GM12878 (cell line): ENCODE data around the gene WTAP. TPM values are rescaled to one million over a fixed set of nuclear protein-coding genes. Genes with fewer than 3 reads are reported as not detected.

Experiments used
- ATAC-seq: fragments of 200-7000 bp; cut with Tn5 transposase; 3 replicates; pipeline ENCODE4 v1.9.1; 2020; ENCODE audit warnings: mild to moderate bottlenecking, moderate library complexity
- BruUV-seq: library from RNA; stranded (reverse); fragments of 400-500 nt; replicated peaks from 2 replicates; lab custom pipeline; 2021; lab: Mats Ljungman, UMichigan
- CTCF ChIA-PET: fragments of 300-600 bp; sonication (Branson Sonifier 250); formaldehyde crosslinking; extraction: SDS; loops from one replicate; lab custom pipeline; 2021; ENCODE audit warnings: inconsistent platforms; lab: Yijun Ruan, JAX
- POLR2A ChIA-PET: fragments of 350-600 bp; formaldehyde crosslinking; extraction: SDS; loops from one replicate; lab custom pipeline; 2021; ENCODE audit warnings: inconsistent platforms; lab: Charles Lee
- RAD21 ChIA-PET: fragments of 300-600 bp; sonication (Branson Sonifier 250); formaldehyde crosslinking; loops from one replicate; lab custom pipeline; 2023; ENCODE audit warnings: antibody characterized with exemption; ENCODE audit not compliant: unreplicated experiment; lab: Charles Lee
- SMC1A ChIA-PET: fragments of 300-600 bp; sonication (Branson Sonifier 250); formaldehyde crosslinking; loops from one replicate; lab custom pipeline; 2023; ENCODE audit not compliant: unreplicated experiment, uncharacterized antibody; lab: Charles Lee
- DNase-seq: peaks from one replicate; pipeline ENCODE4 v3.0.0-alpha.2; 2011; ENCODE audit warnings: low read depth, low spot score
- FAIRE-seq: peaks from 3 replicates; lab custom pipeline; 2011; peaks lifted over from hg19 to GRCh38; lab: Jason Lieb, UNC
- H2AFZ ChIP-seq: 2 replicates; pipeline ENCODE4 v1.6.0; 2011; ENCODE audit warnings: low read depth, low read length, control low read depth; ENCODE audit not compliant: control insufficient read depth
- H3K27ac ChIP-seq: 2 replicates; pipeline ENCODE4 v1.5.1; 2011; ENCODE audit warnings: control low read depth; ENCODE audit not compliant: control insufficient read depth, insufficient read depth
- H3K27me3 ChIP-seq, 2 experiments: replicated peaks in 1 of 2; 2 replicates each; pipeline versions ENCODE4 v1.6.0 to v1.6.1; 2011; ENCODE audit warnings: low read length in 1 of 2; ENCODE audit not compliant: control insufficient read depth in 2 of 2, insufficient read depth in 2 of 2
- H3K36me3 ChIP-seq, 2 experiments: 2 replicates each; pipeline ENCODE4 v1.5.1; 2011; ENCODE audit warnings: low read length in 1 of 2; ENCODE audit not compliant: control insufficient read depth in 2 of 2, insufficient read depth in 2 of 2
- H3K4me1 ChIP-seq: 2 replicates; pipeline ENCODE4 v1.6.1; 2011; ENCODE audit warnings: mild to moderate bottlenecking, low read length, moderate library complexity, mixed read lengths; ENCODE audit not compliant: control insufficient read depth, insufficient read depth
- H3K4me2 ChIP-seq: 2 replicates; pipeline ENCODE4 v1.6.0; 2011; ENCODE audit warnings: control low read depth; ENCODE audit not compliant: control insufficient read depth, insufficient read depth
- H3K4me3 ChIP-seq: fragments of 200-600 bp; sonication (generic); 2 replicates; pipeline ENCODE4 v1.5.1; 2016
- H3K79me2 ChIP-seq: 2 replicates; pipeline ENCODE4 v1.6.0; 2011; ENCODE audit warnings: low read length; ENCODE audit not compliant: control insufficient read depth, insufficient read depth
- H3K9ac ChIP-seq: 2 replicates; pipeline ENCODE4 v1.8.0; 2011; ENCODE audit warnings: low read length, control low read depth, mixed read lengths; ENCODE audit not compliant: control insufficient read depth, insufficient read depth
- H3K9me3 ChIP-seq: replicated peaks from 3 replicates; pipeline ENCODE4 v1.5.1; 2011; ENCODE audit warnings: mild to moderate bottlenecking, low read length; ENCODE audit not compliant: control insufficient read depth, insufficient read depth
- H4K20me1 ChIP-seq: 2 replicates; pipeline ENCODE4 v1.6.0; 2011; ENCODE audit not compliant: control insufficient read depth, insufficient read depth
- DPF2 ChIP-seq: fragments of 450-650 bp; IDR thresholded peaks from 2 replicates; pipeline ENCODE4 v1.6.1; 2017; ENCODE audit warnings: mild to moderate bottlenecking
- E2F8 ChIP-seq: fragments of 450-650 bp; IDR thresholded peaks from 2 replicates; pipeline ENCODE4 v1.6.1; 2018; ENCODE audit warnings: mild to moderate bottlenecking, low read depth, moderate library complexity; ENCODE audit not compliant: partially characterized antibody
- ESRRA ChIP-seq: IDR thresholded peaks from 2 replicates; pipeline ENCODE4 v1.6.1; 2012; ENCODE audit warnings: mild to moderate bottlenecking, low read length, improper control_type of control experiment
- GATAD2B ChIP-seq: fragments of 450-650 bp; conservative IDR thresholded peaks from 2 replicates; pipeline ENCODE4 v1.6.1; 2017; ENCODE audit warnings: low read depth, mild to moderate bottlenecking, moderate library complexity
- MXI1 ChIP-seq: fragments of 150-350 bp; IDR thresholded peaks from 2 replicates; pipeline ENCODE4 v1.6.1; 2011; ENCODE audit warnings: low read depth, mild to moderate bottlenecking, inconsistent platforms, low read length, improper control_type of control experiment
- PBX3 ChIP-seq: IDR thresholded peaks from 2 replicates; pipeline ENCODE4 v1.6.1; 2011; ENCODE audit warnings: mild to moderate bottlenecking, low read depth, low read length, moderate library complexity; ENCODE audit not compliant: insufficient replicate concordance
- PML ChIP-seq: IDR thresholded peaks from 2 replicates; pipeline ENCODE4 v1.6.1; 2012; ENCODE audit warnings: low read length, inconsistent platforms
- POLR2A ChIP-seq: IDR thresholded peaks from 2 replicates; pipeline ENCODE4 v1.6.1; 2011; ENCODE audit warnings: low read depth, mild to moderate bottlenecking, low read length
- RBBP5 ChIP-seq: fragments of 200-600 bp; sonication (generic); conservative IDR thresholded peaks from 2 replicates; pipeline ENCODE4 v1.6.1; 2016
- REST ChIP-seq: IDR thresholded peaks from 2 replicates; pipeline ENCODE4 v1.6.1; 2012; ENCODE audit warnings: mild to moderate bottlenecking, low read depth, low read length
- SREBF2 ChIP-seq: IDR thresholded peaks from 2 replicates; pipeline ENCODE4 v1.6.1; 2012; ENCODE audit warnings: mild to moderate bottlenecking, low read length
- SRF ChIP-seq, 2 experiments: IDR thresholded peaks; 2 replicates each; pipeline ENCODE4 v1.6.1; 2011; ENCODE audit warnings: low read depth in 2 of 2, low read length in 2 of 2, mild to moderate bottlenecking in 1 of 2, moderate library complexity in 1 of 2
- SUPT20H ChIP-seq: IDR thresholded peaks from 2 replicates; pipeline ENCODE4 v1.6.1; 2011; ENCODE audit warnings: low read depth, mild to moderate bottlenecking, low read length, moderate library complexity, borderline replicate concordance; ENCODE audit not compliant: control insufficient read depth
- SUZ12 ChIP-seq: fragments of 200-600 bp; sonication (generic); IDR thresholded peaks from one replicate; pipeline ENCODE4 v1.6.1; 2018; ENCODE audit warnings: antibody characterized with exemption, mild to moderate bottlenecking; ENCODE audit not compliant: unreplicated experiment
- ZNF622 ChIP-seq: fragments of 450-650 bp; IDR thresholded peaks from 2 replicates; pipeline ENCODE4 v1.6.1; 2017; ENCODE audit warnings: mild to moderate bottlenecking, inconsistent platforms
- WGBS: methylation state at CpG from one replicate; pipeline ENCODE4 v1.1.6; 2016; ENCODE audit warnings: low lambda C conversion rate; ENCODE audit not compliant: insufficient replicate concordance, insufficient coverage; ENCODE audit errors: missing lambda C conversion rate; 5-methylcytosine and 5-hydroxymethylcytosine counted together
- in situ Hi-C: fragments of 300-500 bp; cut with MboI; formaldehyde crosslinking; loops from 9 replicates; pipeline ENCODE4 v1.14.3; 2018; ENCODE audit warnings: mixed read lengths
- intact Hi-C: fragments of 100-400 bp; cut with micrococcal nuclease; formaldehyde crosslinking; loops from one replicate; pipeline ENCODE4 v1.14.2; 2022; ENCODE audit not compliant: unreplicated experiment
- polyA plus RNA-seq, 11 experiments: library from polyadenylated mRNA; depleted of rRNA in 4 of 11; unstranded in 6 of 11; stranded (reverse) in 5 of 11; fragments of >200 nt; fragmentation: Nextera tagmentation in 4 of 11; fragmentation: Illumina TruSeq in 1 of 11; extraction: Ambion mirVana in 4 of 11; extraction: Trizol in 1 of 11; gene quantifications; 1 replicate in 1 of 11; 2 replicates in 10 of 11; pipeline versions ENCODE4 v1.2.1 to v1.2.3, GENCODE V29; 2011 to 2016; ENCODE audit warnings: inconsistent platforms in 2 of 11, missing spikeins in 2 of 11, low read depth in 1 of 11
- total RNA-seq, 4 experiments: library from RNA; depleted of rRNA in 3 of 4; stranded (reverse); fragments of >200 nt in 3 of 4; fragmentation: Illumina TruSeq in 1 of 4; extraction: Trizol in 1 of 4; gene quantifications; 2 replicates each; pipeline versions ENCODE4 v1.2.1 to v1.2.3, GENCODE V29; 2013 to 2021

The WTAP gene
- total and polyA plus RNA-seq, 10 of the 15 experiments (the other 5 are each of a cell fraction or from before 2014, with no cell fraction given): 38.7 to 132 (median 83.1) TPM

- Histone ChIP-seq H3K79me2 (peaks cover 26% of the 10 kb centered on the region), H3K4me2 (peak within 1 kb of the TSS; percentile 88), H3K4me3 (peak within 1 kb of the TSS; percentile 93), H3K4me1 (peaks cover 5% of the 10 kb centered on the region), H4K20me1 (no peaks in the 10 kb centered on the region), H3K9ac (peak within 1 kb of the TSS; percentile 81), H3K27ac (peak within 1 kb of the TSS; percentile 96), H3K27me3 (no peaks in the 10 kb centered on the region), H3K36me3 (peaks cover 4 to 15% of the 10 kb centered on the region in 2 experiments; a peak in 3 of 4 replicates), H2AFZ (peak within 1 kb of the TSS; percentile 94), H3K9me3 (no peaks in the 10 kb centered on the region)
- DNase-seq: peak; percentile 78
- ChIA-PET CTCF (interaction anchor here (0.6 to 1.9 kb wide), 8 partner anchors 11 to 72 kb away, joined by 3 to 8 read pairs (median 4); partner anchors contain the start of gene WTAP), POLR2A (interaction anchor here (1.2 to 4.8 kb wide), 10 partner anchors 10 to 218 kb away, joined by 3 to 50 read pairs (median 6); partner anchors contain the start of genes MRPL18, TCP1 and WTAP), SMC1A (interaction anchor here (0.7 to 3.6 kb wide), 9 partner anchors 19 to 71 kb away, joined by 3 to 20 read pairs (median 6); partner anchors contain the start of genes MRPL18, TCP1 and WTAP), RAD21 (interaction anchor here (0.6 to 2.3 kb wide), 6 partner anchors 27 to 35 kb away, joined by 3 to 10 read pairs (median 6); partner anchors contain the start of genes MRPL18, TCP1 and WTAP)
- peak; percentile 93 for FAIRE-seq
- in situ Hi-C loops (no loop called here), intact Hi-C loops (loop anchor here (1.0 to 2.0 kb wide), 3 partner anchors 27 to 69 kb away; partner anchors contain the start of genes SOD2 and TCP1)
- under 1% methylated on average over 45 of the region's 76 CpGs for WGBS
- BruUV-seq: no TSS peak
- ATAC-seq: peak; percentile 98
- TF ChIP-seq SUZ12 (no peak), SRF (IDR thresholded peaks at IDR 0.05; ENCODE audit: low read depth in 2 of 2, low read length in 2 of 2) (no peak), PML (peak; percentile 65; the same call in 1 of the 2 replicates), SUPT20H (no peak), REST (no peak), PBX3 (no peak), ESRRA (no peak), POLR2A (peak; percentile 88), MXI1 (no peak; the same call in none of the 2 replicates), RBBP5 (no peak), DPF2 (no peak; the same call in 1 of the 2 replicates), E2F8 (no peak), GATAD2B (peak; percentile 74), SREBF2 (no peak), ZNF622 (no peak)
Measured at GRCh38 chr6:159761873-159762680, 34.8 kb downstream of the WTAP start, which contains the start of gene ACAT2. ACAT2 (plus strand) TSS chr6:159762045; CDS start chr6:159762088, 43 bp downstream.
